ENCODE measurements around the gene GLIPR2.

Gene GLIPR2

DNA sequence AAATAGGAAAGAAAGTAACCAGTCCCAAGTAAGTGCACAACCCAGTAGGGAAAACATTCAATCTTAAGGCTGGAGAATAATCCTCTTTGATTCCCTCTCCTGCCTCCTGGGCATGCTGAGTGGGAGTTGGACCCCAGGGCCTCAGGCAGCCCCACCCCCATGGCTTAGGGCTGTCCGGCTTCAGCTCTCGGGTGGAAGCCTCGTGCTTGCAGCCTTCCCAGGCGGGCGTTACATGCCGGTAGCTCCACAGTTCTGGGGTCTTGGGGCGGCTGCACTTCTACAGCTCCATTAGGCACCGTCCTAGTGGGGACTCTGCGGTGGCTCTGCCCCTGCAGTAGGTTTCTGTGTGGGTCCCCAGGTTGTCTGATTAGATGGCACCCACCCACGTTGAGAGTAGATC is 10.1 kb downstream of the GLIPR2 start:
- Histone ChIP-seq H3K9me3 (no peaks in the 10 kb centered on the region), H3K27me3 (no peaks in the 10 kb centered on the region), H3K4me3 (ENCODE audit: low read depth in 1 of 2, low read length in 1 of 2) (peak overlapping the region in 1 of 2 experiments; percentile 25), H3K36me3 (peaks cover 57% of the 10 kb centered on the region), H3K4me1 (ENCODE audit: control insufficient read depth in 1 of 2, insufficient read depth in 1 of 2, low read depth in 1 of 2, low read length in 1 of 2) (peaks cover 100% of the 10 kb centered on the region in 2 experiments), H3K27ac (peak overlapping the region; percentile 100)
- TF ChIP-seq, protein P1, sequence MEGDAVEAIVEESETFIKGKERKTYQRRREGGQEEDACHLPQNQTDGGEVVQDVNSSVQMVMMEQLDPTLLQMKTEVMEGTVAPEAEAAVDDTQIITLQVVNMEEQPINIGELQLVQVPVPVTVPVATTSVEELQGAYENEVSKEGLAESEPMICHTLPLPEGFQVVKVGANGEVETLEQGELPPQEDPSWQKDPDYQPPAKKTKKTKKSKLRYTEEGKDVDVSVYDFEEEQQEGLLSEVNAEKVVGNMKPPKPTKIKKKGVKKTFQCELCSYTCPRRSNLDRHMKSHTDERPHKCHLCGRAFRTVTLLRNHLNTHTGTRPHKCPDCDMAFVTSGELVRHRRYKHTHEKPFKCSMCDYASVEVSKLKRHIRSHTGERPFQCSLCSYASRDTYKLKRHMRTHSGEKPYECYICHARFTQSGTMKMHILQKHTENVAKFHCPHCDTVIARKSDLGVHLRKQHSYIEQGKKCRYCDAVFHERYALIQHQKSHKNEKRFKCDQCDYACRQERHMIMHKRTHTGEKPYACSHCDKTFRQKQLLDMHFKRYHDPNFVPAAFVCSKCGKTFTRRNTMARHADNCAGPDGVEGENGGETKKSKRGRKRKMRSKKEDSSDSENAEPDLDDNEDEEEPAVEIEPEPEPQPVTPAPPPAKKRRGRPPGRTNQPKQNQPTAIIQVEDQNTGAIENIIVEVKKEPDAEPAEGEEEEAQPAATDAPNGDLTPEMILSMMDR (IDR thresholded peaks at IDR 0.05), result no peak

DNA sequence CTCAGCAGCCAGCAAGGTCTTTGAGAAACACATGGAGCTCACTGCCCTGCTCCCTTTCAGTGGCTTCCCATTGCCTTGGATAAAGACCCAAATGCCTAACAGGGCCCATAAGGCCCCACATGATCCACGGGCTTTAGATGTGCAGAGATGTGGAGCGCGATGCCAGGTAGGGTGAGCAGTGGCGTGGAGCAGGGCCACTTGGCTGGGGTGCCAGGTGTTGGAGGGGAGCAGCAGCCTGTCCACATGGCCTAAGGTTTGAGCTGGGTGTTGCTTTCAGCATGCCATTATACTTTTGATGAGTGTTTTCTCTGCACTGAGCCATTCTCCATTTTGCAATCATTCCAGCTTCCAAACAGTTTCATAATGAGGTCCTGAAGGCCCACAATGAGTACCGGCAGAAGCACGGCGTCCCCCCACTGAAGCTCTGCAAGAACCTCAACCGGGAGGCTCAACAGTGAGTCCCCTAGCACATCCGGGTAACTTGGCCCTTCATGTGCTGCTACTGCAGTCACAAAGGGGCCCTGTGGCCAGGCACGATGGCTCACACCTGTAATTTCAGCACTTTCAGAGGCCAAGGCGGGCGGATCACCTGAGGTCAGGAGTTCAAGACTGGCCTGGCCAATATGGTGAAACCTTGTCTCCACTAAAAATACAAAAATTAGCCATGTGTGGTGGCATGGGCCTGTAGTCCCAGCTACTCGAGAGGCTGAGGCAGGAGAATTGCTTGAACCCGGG is 11.1 kb downstream of the GLIPR2 start:
- Histone ChIP-seq H3K36me3 (peaks cover 51% of the 10 kb centered on the region), H3K27me3 (no peaks in the 10 kb centered on the region), H3K4me1 (ENCODE audit: control insufficient read depth in 1 of 2, insufficient read depth in 1 of 2, low read depth in 1 of 2, low read length in 1 of 2) (peaks cover 100% of the 10 kb centered on the region in 2 experiments), H3K9me3 (no peaks in the 10 kb centered on the region), H3K27ac (peak overlapping the region; percentile 100), H3K4me3 (ENCODE audit: low read depth in 1 of 2, low read length in 1 of 2) (no peak overlapping the region)
- TF ChIP-seq, protein P1 (IDR thresholded peaks at IDR 0.05), result no peak

DNA sequence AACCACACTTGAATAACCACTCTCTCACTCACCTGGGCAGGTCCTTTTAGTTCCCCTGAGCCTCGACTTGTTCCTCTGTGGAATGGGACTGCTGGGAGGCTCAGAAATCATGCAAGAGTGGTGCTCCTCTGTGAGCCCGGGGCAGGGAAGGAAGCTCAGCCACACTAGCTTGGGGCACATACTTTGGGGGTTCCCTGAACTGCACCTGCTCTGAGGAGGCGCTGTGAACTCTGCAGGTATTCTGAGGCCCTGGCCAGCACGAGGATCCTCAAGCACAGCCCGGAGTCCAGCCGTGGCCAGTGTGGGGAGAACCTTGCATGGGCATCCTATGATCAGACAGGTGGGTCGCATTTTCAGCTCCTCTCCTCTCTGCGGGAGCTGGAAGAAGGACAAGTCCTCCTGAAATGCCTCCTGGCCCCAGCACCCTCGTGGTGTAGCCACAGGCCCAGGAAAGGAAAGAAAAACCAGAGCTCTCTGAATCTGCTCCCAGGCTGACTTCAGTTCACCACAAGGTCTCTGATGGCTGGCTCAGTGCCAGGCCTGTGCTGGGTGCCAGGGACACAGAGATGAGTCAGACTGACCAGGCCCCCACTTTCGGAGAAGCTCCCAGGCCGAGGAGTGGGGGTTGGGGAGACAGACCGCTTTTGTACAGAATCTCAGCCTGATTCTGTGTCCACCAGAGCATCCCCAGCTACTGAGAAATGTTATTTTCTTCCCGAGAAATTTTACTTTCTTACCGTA is 11.9 kb downstream of the GLIPR2 start:
- peaks cover 56% of the 10 kb centered on the region for H3K36me3 ChIP-seq
- TF ChIP-seq, protein P1 (IDR thresholded peaks at IDR 0.05), result no peak
- H3K4me3 ChIP-seq (ENCODE audit: low read depth in 1 of 2, low read length in 1 of 2), result peak overlapping the region in 1 of 2 experiments; percentile 10
- peak overlapping the region; percentile 100 for H3K27ac ChIP-seq
- peaks cover 100% of the 10 kb centered on the region in 2 experiments for H3K4me1 ChIP-seq (ENCODE audit: control insufficient read depth in 1 of 2, insufficient read depth in 1 of 2, low read depth in 1 of 2, low read length in 1 of 2)
- no peaks in the 10 kb centered on the region for H3K9me3 ChIP-seq
- H3K27me3 ChIP-seq, result no peaks in the 10 kb centered on the region

DNA sequence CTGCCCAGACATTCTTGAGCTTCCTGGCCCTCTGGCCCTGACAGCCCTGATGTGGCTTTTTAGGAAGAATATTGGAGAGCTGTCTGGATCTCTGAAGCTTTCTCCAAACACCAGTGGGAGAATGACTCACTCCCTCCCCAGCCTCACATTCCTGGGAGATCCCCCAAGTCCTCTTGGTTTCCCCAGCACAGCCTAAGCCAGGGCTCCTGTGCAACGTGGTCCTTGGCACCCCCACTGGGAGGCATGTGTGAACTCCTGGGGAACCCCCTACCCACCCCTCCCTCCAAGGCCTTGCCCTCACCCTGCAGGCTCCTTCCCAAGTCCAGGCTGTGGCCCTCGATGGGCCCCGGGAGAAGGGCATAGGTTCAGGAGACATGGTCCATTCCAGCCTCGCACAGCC is 12.7 kb downstream of the GLIPR2 start:
- Histone ChIP-seq H3K4me3 (ENCODE audit: low read depth in 1 of 2, low read length in 1 of 2) (no peak overlapping the region), H3K4me1 (ENCODE audit: control insufficient read depth in 1 of 2, insufficient read depth in 1 of 2, low read depth in 1 of 2, low read length in 1 of 2) (peaks cover 98 to 100% of the 10 kb centered on the region in 2 experiments), H3K27ac (peak overlapping the region; percentile 100), H3K9me3 (no peaks in the 10 kb centered on the region), H3K27me3 (no peaks in the 10 kb centered on the region), H3K36me3 (peaks cover 56% of the 10 kb centered on the region)
- TF ChIP-seq, protein P1 (IDR thresholded peaks at IDR 0.05), result no peak

DNA sequence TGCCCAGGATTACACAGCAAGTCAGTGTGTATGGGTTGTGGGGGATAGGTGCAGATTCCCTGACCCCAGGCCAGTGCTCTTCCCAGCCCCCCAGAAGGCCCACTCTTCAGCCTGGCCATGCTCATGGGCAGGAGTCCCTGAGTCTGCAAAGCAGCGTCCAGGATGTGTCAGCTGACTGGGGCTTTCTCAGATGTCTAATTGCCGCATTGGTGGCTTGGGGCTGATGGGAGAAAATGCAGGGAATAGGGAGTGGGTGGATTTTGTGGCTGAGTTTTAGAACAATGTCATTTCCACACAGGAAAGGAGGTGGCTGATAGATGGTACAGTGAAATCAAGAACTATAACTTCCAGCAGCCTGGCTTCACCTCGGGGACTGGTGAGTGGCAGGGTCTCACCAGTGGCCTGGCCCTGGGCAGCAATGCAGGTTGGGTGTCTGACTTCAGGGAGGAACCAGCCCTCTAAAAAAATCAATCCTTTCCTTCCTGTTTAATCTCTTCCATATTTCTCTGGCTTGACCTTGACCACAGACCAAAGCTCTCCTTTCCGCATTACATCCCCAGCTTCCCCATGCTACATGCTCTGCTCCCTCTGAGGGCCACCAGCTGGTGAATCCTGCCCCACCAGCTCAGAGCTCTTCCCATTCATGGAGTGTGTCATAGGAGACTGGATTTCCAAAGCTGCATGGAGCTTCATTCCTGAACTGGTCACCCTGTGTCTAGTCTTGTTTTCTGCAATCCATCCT is 14.2 kb downstream of the GLIPR2 start:
- TF ChIP-seq, protein P1 (IDR thresholded peaks at IDR 0.05), result peak; percentile 22
- Histone ChIP-seq H3K9me3 (no peaks in the 10 kb centered on the region), H3K27me3 (no peaks in the 10 kb centered on the region), H3K36me3 (peaks cover 62% of the 10 kb centered on the region), H3K4me1 (ENCODE audit: control insufficient read depth in 1 of 2, insufficient read depth in 1 of 2, low read depth in 1 of 2, low read length in 1 of 2) (peaks cover 96 to 99% of the 10 kb centered on the region in 2 experiments), H3K27ac (peak overlapping the region; percentile 100), H3K4me3 (ENCODE audit: low read depth in 1 of 2, low read length in 1 of 2) (peak overlapping the region; percentile 59 to 66)

Measured in neutrophil (primary cell).